M059J (cell line): Measurements from ENCODE around the gene PLK5. TPM values are rescaled to one million over a fixed set of nuclear protein-coding genes. Genes with fewer than 3 reads are reported as not detected.

Experiments
- DNase-seq: peaks from one replicate; pipeline ENCODE4 v3.0.0-alpha.2; 2012; ENCODE audit warnings: low read depth
- total RNA-seq: library from RNA; depleted of rRNA; stranded (reverse); fragments of >200 nt; shearing (Covaris generic); gene quantifications from 2 replicates; pipeline ENCODE4 v1.2.3, GENCODE V29; 2014; rRNA removed

The PLK5 gene
- total RNA-seq, 1 experiment from 2014 or later: not detected

GRCh38 chr19:1577090-1577928, 53.4 kb downstream of the PLK5 start:
- DNase-seq: no peak

- DNase-seq: no peak
These were observed 54.2 kb downstream of the PLK5 start for GRCh38 chr19:1577929-1578618.

- no peak for DNase-seq
These were observed 55.3 kb downstream of the PLK5 start for GRCh38 chr19:1579222-1579621.

- no peak for DNase-seq
These were observed 56.5 kb downstream of the PLK5 start for GRCh38 chr19:1580382-1580781.

- no peak for DNase-seq
These were observed 57.1 kb downstream of the PLK5 start for GRCh38 chr19:1580957-1581356.

- DNase-seq: no peak
These were observed 58.3 kb downstream of the PLK5 start for GRCh38 chr19:1582201-1582600.

DNA sequence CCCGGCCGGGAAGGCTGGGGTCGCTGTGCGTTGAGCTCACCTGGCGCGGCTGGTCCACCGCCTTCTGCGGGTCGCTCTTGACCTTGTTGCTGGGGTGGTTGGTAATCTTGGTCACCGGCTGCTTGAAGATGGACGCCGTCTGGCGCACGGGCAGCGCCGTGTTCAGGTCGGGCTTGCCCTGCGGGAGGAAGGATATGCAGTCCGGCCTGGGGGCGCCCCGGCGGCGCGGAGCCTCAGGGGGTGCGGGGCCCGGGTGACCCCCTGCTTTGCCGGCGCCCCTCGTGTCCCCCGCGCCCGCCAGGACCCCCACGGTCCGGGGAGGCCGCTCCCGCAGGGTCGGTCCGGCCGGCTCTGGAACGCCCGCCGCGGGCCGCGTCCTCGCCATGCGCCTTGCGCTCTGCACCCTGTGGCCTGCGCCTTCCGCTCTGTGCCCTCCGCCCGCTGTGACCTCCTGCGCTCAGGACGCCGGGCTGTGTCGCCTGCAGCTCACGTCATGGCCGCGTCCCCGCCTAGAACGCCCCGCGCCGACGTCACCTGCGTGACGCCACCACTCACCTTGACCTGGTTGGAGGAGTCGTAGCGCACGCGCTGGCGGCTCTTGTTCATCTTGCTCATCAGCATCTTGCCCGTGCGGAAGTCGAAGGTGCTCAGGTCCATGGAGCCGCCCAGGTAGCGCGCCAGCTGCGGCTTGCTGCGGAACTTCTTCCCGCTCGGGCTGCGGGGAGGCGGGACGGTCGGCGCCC, 60.8 kb downstream of the PLK5 start:
- no peak for DNase-seq

GRCh38 chr19:1585243-1585580, 61.3 kb downstream of the PLK5 start:
- DNase-seq: no peak

Other genes with a start within 250 kb of the PLK5 start
- 108 and 128 TPM in 2 replicates for gene FAM174C, start 248.5 kb upstream of the PLK5 start, total RNA-seq
- gene EFNA2, start 238.2 kb upstream of the PLK5 start, total RNA-seq: not detected in 2 replicates
- gene NDUFS7, start 140.2 kb upstream of the PLK5 start, total RNA-seq: 119 and 150 TPM in 2 replicates
- gene GAMT, start 122.5 kb upstream of the PLK5 start, total RNA-seq: 33.2 and 37.7 TPM in 2 replicates
- 87.7 and 97.6 TPM in 2 replicates for gene DAZAP1, start 116.5 kb upstream of the PLK5 start, total RNA-seq
- 1,527 and 2,021 TPM in 2 replicates for gene RPS15, start 85.7 kb upstream of the PLK5 start, total RNA-seq
- gene APC2, start 74.0 kb upstream of the PLK5 start, total RNA-seq: 0.49 TPM in 1 of 2 replicates, not detected in the other
- 35.6 and 47.7 TPM in 2 replicates for gene C19orf25, start 44.9 kb upstream of the PLK5 start, total RNA-seq
- 0.96 TPM in 1 of 2 replicates, not detected in the other for gene PCSK4, start 33.7 kb upstream of the PLK5 start, total RNA-seq
- gene REEP6, start 32.9 kb upstream of the PLK5 start, total RNA-seq: 5.2 and 6.3 TPM in 2 replicates
- gene ADAMTSL5, start 11.1 kb upstream of the PLK5 start, total RNA-seq: 0.84 and 3.7 TPM in 2 replicates
- gene MEX3D, start 44.2 kb downstream of the PLK5 start, total RNA-seq: 16.5 and 48.0 TPM in 2 replicates
- 64.9 and 116 TPM in 2 replicates for gene MBD3, start 68.8 kb downstream of the PLK5 start, total RNA-seq
- 87.1 and 105 TPM in 2 replicates for gene UQCR11, start 81.4 kb downstream of the PLK5 start, total RNA-seq
- 38.1 and 90.7 TPM in 2 replicates for gene TCF3, start 128.5 kb downstream of the PLK5 start, total RNA-seq
- gene ONECUT3, start 229.4 kb downstream of the PLK5 start, total RNA-seq: not detected in 2 replicates